ENCODE data around the gene TMED6.

GRCh38 chr16:69307856-69308255 is 43.7 kb downstream of the TMED6 start:
- TF ChIP-seq POLR2A (IDR thresholded peaks at IDR 0.05; ENCODE audit: low read length) (no peak), GATA1 (IDR thresholded peaks at IDR 0.05; ENCODE audit: low read depth, low read length) (no peak)
